GM12878 (cell line): ENCODE measurements around the gene ZNF717. TPM values are rescaled to one million over a fixed set of nuclear protein-coding genes. Genes with fewer than 3 reads are reported as not detected.

Experiments
- ATAC-seq: fragments of 200-7000 bp; cut with Tn5 transposase; 3 replicates; pipeline ENCODE4 v1.9.1; 2020; ENCODE audit warnings: mild to moderate bottlenecking, moderate library complexity
- BruUV-seq: library from RNA; stranded (reverse); fragments of 400-500 nt; replicated peaks from 2 replicates; lab custom pipeline; 2021; lab: Mats Ljungman, UMichigan
- CTCF ChIA-PET: fragments of 300-600 bp; sonication (Branson Sonifier 250); formaldehyde crosslinking; extraction: SDS; loops from one replicate; lab custom pipeline; 2021; ENCODE audit warnings: inconsistent platforms; lab: Yijun Ruan, JAX
- POLR2A ChIA-PET: fragments of 350-600 bp; formaldehyde crosslinking; extraction: SDS; loops from one replicate; lab custom pipeline; 2021; ENCODE audit warnings: inconsistent platforms; lab: Charles Lee
- RAD21 ChIA-PET: fragments of 300-600 bp; sonication (Branson Sonifier 250); formaldehyde crosslinking; loops from one replicate; lab custom pipeline; 2023; ENCODE audit warnings: antibody characterized with exemption; ENCODE audit not compliant: unreplicated experiment; lab: Charles Lee
- SMC1A ChIA-PET: fragments of 300-600 bp; sonication (Branson Sonifier 250); formaldehyde crosslinking; loops from one replicate; lab custom pipeline; 2023; ENCODE audit not compliant: unreplicated experiment, uncharacterized antibody; lab: Charles Lee
- DNase-seq: peaks from one replicate; pipeline ENCODE4 v3.0.0-alpha.2; 2011; ENCODE audit warnings: low read depth, low spot score
- FAIRE-seq: peaks from 3 replicates; lab custom pipeline; 2011; peaks lifted over from hg19 to GRCh38; lab: Jason Lieb, UNC
- H2AFZ ChIP-seq: 2 replicates; pipeline ENCODE4 v1.6.0; 2011; ENCODE audit warnings: low read depth, low read length, control low read depth; ENCODE audit not compliant: control insufficient read depth
- H3K27ac ChIP-seq: 2 replicates; pipeline ENCODE4 v1.5.1; 2011; ENCODE audit warnings: control low read depth; ENCODE audit not compliant: control insufficient read depth, insufficient read depth
- H3K27me3 ChIP-seq, 2 experiments: replicated peaks in 1 of 2; 2 replicates each; pipeline versions ENCODE4 v1.6.0 to v1.6.1; 2011; ENCODE audit warnings: low read length in 1 of 2; ENCODE audit not compliant: control insufficient read depth in 2 of 2, insufficient read depth in 2 of 2
- H3K36me3 ChIP-seq, 2 experiments: 2 replicates each; pipeline ENCODE4 v1.5.1; 2011; ENCODE audit warnings: low read length in 1 of 2; ENCODE audit not compliant: control insufficient read depth in 2 of 2, insufficient read depth in 2 of 2
- H3K4me1 ChIP-seq: 2 replicates; pipeline ENCODE4 v1.6.1; 2011; ENCODE audit warnings: mild to moderate bottlenecking, low read length, moderate library complexity, mixed read lengths; ENCODE audit not compliant: control insufficient read depth, insufficient read depth
- H3K4me2 ChIP-seq: 2 replicates; pipeline ENCODE4 v1.6.0; 2011; ENCODE audit warnings: control low read depth; ENCODE audit not compliant: control insufficient read depth, insufficient read depth
- H3K4me3 ChIP-seq: fragments of 200-600 bp; sonication (generic); 2 replicates; pipeline ENCODE4 v1.5.1; 2016
- H3K79me2 ChIP-seq: 2 replicates; pipeline ENCODE4 v1.6.0; 2011; ENCODE audit warnings: low read length; ENCODE audit not compliant: control insufficient read depth, insufficient read depth
- H3K9ac ChIP-seq: 2 replicates; pipeline ENCODE4 v1.8.0; 2011; ENCODE audit warnings: low read length, control low read depth, mixed read lengths; ENCODE audit not compliant: control insufficient read depth, insufficient read depth
- H3K9me3 ChIP-seq: replicated peaks from 3 replicates; pipeline ENCODE4 v1.5.1; 2011; ENCODE audit warnings: mild to moderate bottlenecking, low read length; ENCODE audit not compliant: control insufficient read depth, insufficient read depth
- H4K20me1 ChIP-seq: 2 replicates; pipeline ENCODE4 v1.6.0; 2011; ENCODE audit not compliant: control insufficient read depth, insufficient read depth
- CREM ChIP-seq: IDR thresholded peaks from 2 replicates; pipeline ENCODE4 v1.6.1; 2014; ENCODE audit warnings: antibody characterized with exemption, low read depth
- KDM1A ChIP-seq: fragments of 200-600 bp; sonication (generic); IDR thresholded peaks from 2 replicates; pipeline ENCODE4 v1.6.1; 2016; ENCODE audit warnings: borderline replicate concordance
- KLF5 ChIP-seq: fragments of 450-650 bp; IDR thresholded peaks from 2 replicates; pipeline ENCODE4 v1.6.1; 2014; ENCODE audit warnings: mild to moderate bottlenecking; ENCODE audit not compliant: partially characterized antibody
- MXI1 ChIP-seq: fragments of 150-350 bp; IDR thresholded peaks from 2 replicates; pipeline ENCODE4 v1.6.1; 2011; ENCODE audit warnings: low read depth, mild to moderate bottlenecking, inconsistent platforms, low read length, improper control_type of control experiment
- POLR2AphosphoS2 ChIP-seq: IDR thresholded peaks from 2 replicates; pipeline ENCODE4 v1.6.1; 2011; ENCODE audit warnings: low read depth, mild to moderate bottlenecking, low read length, improper control_type of control experiment, moderate library complexity
- PRDM15 ChIP-seq: fragments of 450-650 bp; formaldehyde crosslinking; IDR thresholded peaks from 2 replicates; pipeline ENCODE4 v1.4.0; 2020; ENCODE audit warnings: mild to moderate bottlenecking, moderate library complexity
- RCOR1 ChIP-seq: conservative IDR thresholded peaks from 2 replicates; pipeline ENCODE4 v1.6.1; 2012; ENCODE audit warnings: low read depth, low read length, improper control_type of control experiment
- RUNX3 ChIP-seq: IDR thresholded peaks from 2 replicates; pipeline ENCODE4 v1.6.1; 2012; ENCODE audit warnings: low read length, inconsistent platforms
- TCF12 ChIP-seq: IDR thresholded peaks from 2 replicates; pipeline ENCODE4 v1.6.1; 2011; ENCODE audit warnings: low read depth, mild to moderate bottlenecking, low read length
- WGBS: methylation state at CpG from one replicate; pipeline ENCODE4 v1.1.6; 2016; ENCODE audit warnings: low lambda C conversion rate; ENCODE audit not compliant: insufficient replicate concordance, insufficient coverage; ENCODE audit errors: missing lambda C conversion rate; 5-methylcytosine and 5-hydroxymethylcytosine counted together
- in situ Hi-C: fragments of 300-500 bp; cut with MboI; formaldehyde crosslinking; loops from 9 replicates; pipeline ENCODE4 v1.14.3; 2018; ENCODE audit warnings: mixed read lengths
- intact Hi-C: fragments of 100-400 bp; cut with micrococcal nuclease; formaldehyde crosslinking; loops from one replicate; pipeline ENCODE4 v1.14.2; 2022; ENCODE audit not compliant: unreplicated experiment
- polyA plus RNA-seq, 11 experiments: library from polyadenylated mRNA; depleted of rRNA in 4 of 11; unstranded in 6 of 11; stranded (reverse) in 5 of 11; fragments of >200 nt; fragmentation: Nextera tagmentation in 4 of 11; fragmentation: Illumina TruSeq in 1 of 11; extraction: Ambion mirVana in 4 of 11; extraction: Trizol in 1 of 11; gene quantifications; 1 replicate in 1 of 11; 2 replicates in 10 of 11; pipeline versions ENCODE4 v1.2.1 to v1.2.3, GENCODE V29; 2011 to 2016; ENCODE audit warnings: inconsistent platforms in 2 of 11, missing spikeins in 2 of 11, low read depth in 1 of 11
- total RNA-seq, 4 experiments: library from RNA; depleted of rRNA in 3 of 4; stranded (reverse); fragments of >200 nt in 3 of 4; fragmentation: Illumina TruSeq in 1 of 4; extraction: Trizol in 1 of 4; gene quantifications; 2 replicates each; pipeline versions ENCODE4 v1.2.1 to v1.2.3, GENCODE V29; 2013 to 2021

The ZNF717 gene
- total and polyA plus RNA-seq, 10 of the 15 experiments (the other 5 are each of a cell fraction or from before 2014, with no cell fraction given) = 2.8 to 25.9 (median 8.7) TPM

- Histone ChIP-seq H3K9me3 (peaks cover 32% of the 10 kb centered on the region; the same call in 2 of the 3 replicates), H3K79me2 (no peaks in the 10 kb centered on the region), H3K36me3 (peaks cover 0 to 3% of the 10 kb centered on the region in 2 experiments; a peak in 2 of 4 replicates), H3K9ac (no peak overlapping the region), H4K20me1 (no peaks in the 10 kb centered on the region), H3K27ac (no peak overlapping the region), H2AFZ (no peak overlapping the region), H3K4me3 (no peak overlapping the region), H3K27me3 (no peaks in the 10 kb centered on the region), H3K4me2 (no peak overlapping the region), H3K4me1 (no peaks in the 10 kb centered on the region)
- POLR2A ChIA-PET = no interaction called here
- ATAC-seq = no peak
- TF ChIP-seq KDM1A = no peak
- 0 out of 2 replicates have a peak, but pooled peaks have one; percentile 13 for TF ChIP-seq TCF12
- TF ChIP-seq RUNX3 = peak; percentile 66
- TF ChIP-seq KLF5 = no peak
- no peak for TF ChIP-seq POLR2AphosphoS2
- no peak for TF ChIP-seq MXI1
- no peak for TF ChIP-seq RCOR1
- 0 out of 2 replicates have a peak, but pooled peaks have one; percentile 15 for TF ChIP-seq CREM
- TF ChIP-seq PRDM15 (CRISPR knock-in tag) = no peak
- intact Hi-C loops = no loop called here
- CTCF ChIA-PET = no interaction called here
- DNase-seq = no peak
- FAIRE-seq = no peak
- SMC1A ChIA-PET = no interaction called here
- RAD21 ChIA-PET = no interaction called here
- WGBS = 14% methylated on average over 6 of the region's 7 CpGs
- in situ Hi-C loops = no loop called here
- BruUV-seq = no TSS peak
Observed at GRCh38 chr3:75768303-75769017, 16.9 kb downstream of the ZNF717 start.
